IPS DF 6.9 (cell line): ENCODE data around the gene STMN3.
"Not testable (repeated sequence)": the region's sequence is repeated elsewhere in the genome, so short reads cannot be mapped to it uniquely, and the experiment has no call there.

Source experiments
- DNase-seq: peaks from one replicate; pipeline ENCODE4 v3.0.0-alpha.2; 2013; ENCODE audit warnings: low read depth, low spot score
- H3K27ac ChIP-seq: one replicate; pipeline ENCODE4 v1.5.1; 2013; ENCODE audit warnings: low read length, control low read depth
- H3K27me3 ChIP-seq: 2 replicates; pipeline ENCODE4 v1.6.1; 2013; ENCODE audit warnings: mild to moderate bottlenecking, low read length; ENCODE audit not compliant: control insufficient read depth, insufficient read depth
- H3K36me3 ChIP-seq: 2 replicates; pipeline ENCODE4 v1.6.1; 2013; ENCODE audit warnings: low read length; ENCODE audit not compliant: control insufficient read depth, insufficient read depth
- H3K4me1 ChIP-seq: 2 replicates; pipeline ENCODE4 v1.6.1; 2013; ENCODE audit warnings: low read length; ENCODE audit not compliant: control insufficient read depth, insufficient read depth
- H3K4me3 ChIP-seq: 2 replicates; pipeline ENCODE4 v1.5.1; 2013; ENCODE audit warnings: mild to moderate bottlenecking, low read length
- H3K9me3 ChIP-seq: 2 replicates; pipeline ENCODE4 v1.6.1; 2013; ENCODE audit warnings: low read length, inconsistent platforms; ENCODE audit not compliant: control insufficient read depth, insufficient read depth
- WGBS: extraction: QIAGEN DNeasy Blood & Tissue Kit; methylation state at CpG from one replicate; pipeline ENCODE4 v1.1.7; 2013; ENCODE audit warnings: mixed read lengths, missing lambda C conversion rate; ENCODE audit not compliant: insufficient read length, insufficient coverage; 5-methylcytosine and 5-hydroxymethylcytosine counted together

Gene STMN3

GRCh38 chr20:63653974-63654668 is 897 bp upstream of the STMN3 start:
- Histone ChIP-seq H3K36me3 (no peaks in the 10 kb centered on the region), H3K27ac (no peak overlapping the region), H3K4me1 (peaks cover 4% of the 10 kb centered on the region; the same call in 1 of the 2 replicates), H3K27me3 (no peaks in the 10 kb centered on the region), H3K9me3 (no peaks in the 10 kb centered on the region), H3K4me3 (peak overlapping the region; percentile 70; the same call in 1 of the 2 replicates)
- no CpG with 5 or more reads among the region's 15 CpGs for WGBS
- no peak for DNase-seq

- no peak for DNase-seq
- H3K4me1 ChIP-seq: peaks cover 3% of the 10 kb centered on the region; the same call in 1 of the 2 replicates
- H3K4me3 ChIP-seq: peak overlapping the region; percentile 52; the same call in 1 of the 2 replicates
- H3K36me3 ChIP-seq: no peaks in the 10 kb centered on the region
- no CpG with 5 or more reads among the region's 91 CpGs for WGBS
- no peak overlapping the region for H3K27ac ChIP-seq
- no peaks in the 10 kb centered on the region for H3K27me3 ChIP-seq
- H3K9me3 ChIP-seq: no peaks in the 10 kb centered on the region
Observed at GRCh38 chr20:63652192-63652980, 838 bp downstream of the STMN3 start.

- no peaks in the 10 kb centered on the region for H3K36me3 ChIP-seq
- DNase-seq: no peak
- H3K27ac ChIP-seq: no peak overlapping the region
- WGBS: no CpG with 5 or more reads among the region's 11 CpGs
- no peaks in the 10 kb centered on the region for H3K27me3 ChIP-seq
- H3K9me3 ChIP-seq: no peaks in the 10 kb centered on the region
- H3K4me3 ChIP-seq: peak overlapping the region; percentile 52; the same call in 1 of the 2 replicates
- H3K4me1 ChIP-seq: peaks cover 2% of the 10 kb centered on the region; the same call in 1 of the 2 replicates
Observed at GRCh38 chr20:63651942-63652191, 1.4 kb downstream of the STMN3 start.

- H3K4me1 ChIP-seq, H3K36me3 ChIP-seq, H3K27me3 ChIP-seq, H3K9me3 ChIP-seq, H3K27ac ChIP-seq, DNase-seq, H3K4me3 ChIP-seq: not testable (repeated sequence)
- whole genome bisulfite sequencing: no CpG with 5 or more reads among the region's 25 CpGs
Observed at GRCh38 chr20:63650486-63650885, 2.7 kb downstream of the STMN3 start.

- Histone ChIP-seq H3K27me3 (no peaks in the 10 kb centered on the region), H3K36me3 (no peaks in the 10 kb centered on the region), H3K4me3 (no peak overlapping the region), H3K4me1 (no peaks in the 10 kb centered on the region; the same call in 1 of the 2 replicates), H3K9me3 (no peaks in the 10 kb centered on the region), H3K27ac (no peak overlapping the region)
- no CpG with 5 or more reads among the region's 11 CpGs for WGBS
- no peak for DNase-seq
Observed at GRCh38 chr20:63648895-63649589, 4.2 kb downstream of the STMN3 start.

GRCh38 chr20:63648190-63648589 is 5.0 kb downstream of the STMN3 start:
- no peak overlapping the region for H3K27ac ChIP-seq
- no peaks in the 10 kb centered on the region for H3K9me3 ChIP-seq
- WGBS: no CpG with 5 or more reads among the region's 6 CpGs
- no peak overlapping the region for H3K4me3 ChIP-seq
- DNase-seq: no peak
- no peaks in the 10 kb centered on the region for H3K27me3 ChIP-seq
- no peaks in the 10 kb centered on the region for H3K36me3 ChIP-seq
- no peaks in the 10 kb centered on the region; the same call in 1 of the 2 replicates for H3K4me1 ChIP-seq

- H3K27me3 ChIP-seq: no peaks in the 10 kb centered on the region
- H3K27ac ChIP-seq: no peak overlapping the region
- no peak overlapping the region for H3K4me3 ChIP-seq
- H3K4me1 ChIP-seq: peaks cover 3% of the 10 kb centered on the region; the same call in 1 of the 2 replicates
- WGBS: no CpG with 5 or more reads among the region's 4 CpGs
- H3K36me3 ChIP-seq: no peaks in the 10 kb centered on the region
- H3K9me3 ChIP-seq: no peaks in the 10 kb centered on the region
- DNase-seq: no peak
Observed at GRCh38 chr20:63645218-63645617, 8.0 kb downstream of the STMN3 start.

GRCh38 chr20:63643946-63644345 is 9.3 kb downstream of the STMN3 start:
- no CpG with 5 or more reads among the region's 15 CpGs for WGBS
- Histone ChIP-seq H3K27ac (no peak overlapping the region), H3K27me3 (no peaks in the 10 kb centered on the region), H3K4me3 (no peak overlapping the region), H3K9me3 (no peaks in the 10 kb centered on the region), H3K4me1 (peaks cover 3% of the 10 kb centered on the region; the same call in 1 of the 2 replicates), H3K36me3 (no peaks in the 10 kb centered on the region)
- no peak for DNase-seq

- WGBS: no CpG with 5 or more reads among the region's 10 CpGs
- no peak overlapping the region for H3K27ac ChIP-seq
Observed at GRCh38 chr20:63643499-63643898, 9.7 kb downstream of the STMN3 start.

GRCh38 chr20:63642527-63643247 is 10.5 kb downstream of the STMN3 start:
- Histone ChIP-seq H3K27me3 (no peaks in the 10 kb centered on the region), H3K36me3 (no peaks in the 10 kb centered on the region), H3K4me3 (peak overlapping the region; percentile 60; the same call in 1 of the 2 replicates), H3K27ac (no peak overlapping the region), H3K9me3 (no peaks in the 10 kb centered on the region), H3K4me1 (peaks cover 3% of the 10 kb centered on the region; the same call in 1 of the 2 replicates)
- WGBS: no CpG with 5 or more reads among the region's 29 CpGs
- DNase-seq: no peak

More at GRCh38 chr20:63643499-63643898, 9.7 kb downstream of the STMN3 start:
- no peak for DNase-seq
- no peaks in the 10 kb centered on the region for H3K36me3 ChIP-seq
- no peaks in the 10 kb centered on the region for H3K9me3 ChIP-seq
- no peaks in the 10 kb centered on the region for H3K27me3 ChIP-seq
- peaks cover 3% of the 10 kb centered on the region; the same call in 1 of the 2 replicates for H3K4me1 ChIP-seq
- H3K4me3 ChIP-seq: no peak overlapping the region
